ENCODE data around the gene ZNF385B. TPM values are rescaled to one million over a fixed set of nuclear protein-coding genes. Genes with fewer than 3 reads are reported as not detected.

Gene ZNF385B
- total RNA-seq, 1 donor from 2014 or later = 0.25 TPM

- Histone ChIP-seq H3K4me3 (ENCODE audit: low read depth, low read length) (no peak overlapping the region), H3K36me3 (ENCODE audit: control insufficient read depth, insufficient read depth, low read length) (no peaks in the 10 kb centered on the region), H3K27me3 (ENCODE audit: control insufficient read depth, insufficient read depth, low read length) (no peaks in the 10 kb centered on the region)
- no peak for TF ChIP-seq CTCF (IDR thresholded peaks at IDR 0.05; ENCODE audit: insufficient read depth, low read length, poor library complexity, severe bottlenecking)
- no peak for DNase-seq (ENCODE audit: low read depth)
Measured at GRCh38 chr2:179854891-179855290, 6.5 kb downstream of the ZNF385B start.

- no peaks in the 10 kb centered on the region for H3K27me3 ChIP-seq (ENCODE audit: control insufficient read depth, insufficient read depth, low read length)
- H3K36me3 ChIP-seq (ENCODE audit: control insufficient read depth, insufficient read depth, low read length) = no peaks in the 10 kb centered on the region
- TF ChIP-seq CTCF (IDR thresholded peaks at IDR 0.05; ENCODE audit: insufficient read depth, low read length, poor library complexity, severe bottlenecking) = no peak
- H3K4me3 ChIP-seq (ENCODE audit: low read depth, low read length) = no peak overlapping the region
- no peak for DNase-seq (ENCODE audit: low read depth)
Measured at GRCh38 chr2:179853108-179853507, 8.3 kb downstream of the ZNF385B start.

- peak; percentile 28 for DNase-seq (ENCODE audit: low read depth)
- peak; percentile 53 for TF ChIP-seq CTCF (IDR thresholded peaks at IDR 0.05; ENCODE audit: insufficient read depth, low read length, poor library complexity, severe bottlenecking)
- no peaks in the 10 kb centered on the region for H3K27me3 ChIP-seq (ENCODE audit: control insufficient read depth, insufficient read depth, low read length)
- H3K4me3 ChIP-seq (ENCODE audit: low read depth, low read length) = no peak overlapping the region
- no peaks in the 10 kb centered on the region for H3K36me3 ChIP-seq (ENCODE audit: control insufficient read depth, insufficient read depth, low read length)
Measured at GRCh38 chr2:179850188-179850587, 11.2 kb downstream of the ZNF385B start.

- DNase-seq (ENCODE audit: low read depth) = no peak
- Histone ChIP-seq H3K36me3 (ENCODE audit: control insufficient read depth, insufficient read depth, low read length) (no peaks in the 10 kb centered on the region), H3K4me3 (ENCODE audit: low read depth, low read length) (no peak overlapping the region), H3K27me3 (ENCODE audit: control insufficient read depth, insufficient read depth, low read length) (no peaks in the 10 kb centered on the region)
- TF ChIP-seq CTCF (IDR thresholded peaks at IDR 0.05; ENCODE audit: insufficient read depth, low read length, poor library complexity, severe bottlenecking) = no peak
Measured at GRCh38 chr2:179849719-179850118, 11.7 kb downstream of the ZNF385B start.

- H3K4me3 ChIP-seq (ENCODE audit: low read depth, low read length) = no peak overlapping the region
- no peak for TF ChIP-seq CTCF (IDR thresholded peaks at IDR 0.05; ENCODE audit: insufficient read depth, low read length, poor library complexity, severe bottlenecking)
- no peaks in the 10 kb centered on the region for H3K27me3 ChIP-seq (ENCODE audit: control insufficient read depth, insufficient read depth, low read length)
- no peaks in the 10 kb centered on the region for H3K36me3 ChIP-seq (ENCODE audit: control insufficient read depth, insufficient read depth, low read length)
- DNase-seq (ENCODE audit: low read depth) = no peak
Measured at GRCh38 chr2:179843541-179843940, 17.9 kb downstream of the ZNF385B start.

- H3K27me3 ChIP-seq (ENCODE audit: control insufficient read depth, insufficient read depth, low read length) = no peaks in the 10 kb centered on the region
- no peaks in the 10 kb centered on the region for H3K36me3 ChIP-seq (ENCODE audit: control insufficient read depth, insufficient read depth, low read length)
- no peak for DNase-seq (ENCODE audit: low read depth)
- no peak overlapping the region for H3K4me3 ChIP-seq (ENCODE audit: low read depth, low read length)
- peak; percentile 42 for TF ChIP-seq CTCF (IDR thresholded peaks at IDR 0.05; ENCODE audit: insufficient read depth, low read length, poor library complexity, severe bottlenecking)
Measured at GRCh38 chr2:179842498-179843153, 18.8 kb downstream of the ZNF385B start.

All from kidney epithelial cell (primary cell).